Inflammatory macrophage treated with lipopolysaccharide for 1 hour (primary cell): ENCODE results near the gene ABLIM3.
"Not testable (repeated sequence)": the region's sequence is repeated elsewhere in the genome, so short reads cannot be mapped to it uniquely, and the experiment has no call there.

Experiments used
- DNase-seq, 2 donors: peaks; one replicate each; pipeline ENCODE4 v3.0.0-alpha.2; 2020 to 2022

Gene ABLIM3

DNA sequence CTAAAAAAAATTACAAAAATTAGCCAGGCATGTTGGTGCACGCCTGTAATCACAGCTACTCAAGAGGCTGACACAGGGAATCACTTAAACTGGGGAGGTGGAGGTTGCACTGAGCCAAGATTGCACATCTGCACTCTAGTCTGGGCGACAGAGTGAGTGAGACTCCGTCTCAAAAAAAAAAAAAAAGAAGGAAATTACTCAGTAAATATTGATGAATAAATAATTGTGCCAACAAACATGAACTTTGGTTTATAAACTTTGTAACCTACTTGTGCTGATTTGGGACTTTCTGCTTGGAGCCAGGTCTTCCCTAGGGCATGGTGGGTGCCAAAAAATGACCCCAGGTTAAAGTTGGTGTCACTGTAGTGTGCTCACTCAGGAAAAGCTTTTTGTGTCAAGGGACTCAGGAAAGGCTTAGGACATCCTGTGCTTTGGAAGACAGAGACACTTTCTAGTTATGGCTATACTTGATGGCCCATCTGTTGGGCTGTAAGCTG, 19.0 kb downstream of the ABLIM3 start:
- DNase-seq, result no peak

GRCh38 chr5:149161026-149161687, 19.9 kb downstream of the ABLIM3 start:
- no peak for DNase-seq

DNA sequence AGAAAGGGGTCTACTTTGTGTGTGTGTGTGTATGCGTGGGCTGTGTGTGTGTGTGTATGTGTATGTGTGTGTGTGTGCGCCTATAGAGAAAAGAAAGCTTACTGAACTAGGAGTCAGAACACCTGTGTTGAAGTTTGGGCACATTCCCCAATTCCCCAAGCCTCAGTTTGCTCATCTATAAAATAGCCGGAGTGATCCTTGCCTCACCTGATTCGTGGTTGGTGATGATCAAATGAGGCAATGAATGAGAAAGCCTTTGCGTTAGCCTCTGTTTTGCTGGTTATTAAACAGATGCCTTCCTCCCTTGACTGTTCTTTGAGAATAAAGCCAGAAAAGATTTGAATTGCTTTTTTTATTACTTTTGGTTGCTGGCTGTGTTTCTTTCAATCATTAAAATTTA, 20.6 kb downstream of the ABLIM3 start:
- DNase-seq, result no peak

DNA sequence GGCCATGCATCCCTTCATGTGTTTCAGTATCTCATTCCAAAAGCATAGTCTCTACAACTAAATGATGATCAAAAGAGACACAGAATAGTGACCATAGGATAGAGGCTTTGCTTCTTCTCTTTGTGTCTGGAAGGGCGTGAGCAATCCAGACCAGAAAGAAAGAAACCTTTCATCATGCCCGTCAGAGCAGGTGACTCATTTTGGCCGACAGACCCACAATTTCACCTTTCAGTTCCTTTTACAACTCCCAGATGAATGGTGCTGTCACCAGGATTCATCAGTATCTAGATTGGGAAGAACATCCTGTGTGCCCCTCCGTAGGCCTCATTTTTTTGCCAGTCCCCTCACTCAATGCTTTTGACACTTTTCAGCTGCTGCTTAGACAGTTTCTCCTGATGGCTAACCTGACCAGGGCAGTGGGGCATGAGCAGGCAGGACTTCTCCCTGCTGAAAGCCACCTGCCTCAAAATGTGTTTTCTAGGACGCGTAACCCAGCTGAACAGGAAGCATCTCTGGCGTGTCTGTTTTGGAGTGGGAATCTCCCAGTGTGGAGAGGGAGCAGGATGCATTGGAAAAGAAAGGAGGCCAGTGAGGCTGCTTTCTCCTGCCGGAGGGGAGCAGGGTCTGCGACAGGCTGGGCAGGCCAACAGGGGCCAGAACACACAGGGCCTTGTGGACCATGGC, 21.2 kb downstream of the ABLIM3 start:
- no peak for DNase-seq

DNA sequence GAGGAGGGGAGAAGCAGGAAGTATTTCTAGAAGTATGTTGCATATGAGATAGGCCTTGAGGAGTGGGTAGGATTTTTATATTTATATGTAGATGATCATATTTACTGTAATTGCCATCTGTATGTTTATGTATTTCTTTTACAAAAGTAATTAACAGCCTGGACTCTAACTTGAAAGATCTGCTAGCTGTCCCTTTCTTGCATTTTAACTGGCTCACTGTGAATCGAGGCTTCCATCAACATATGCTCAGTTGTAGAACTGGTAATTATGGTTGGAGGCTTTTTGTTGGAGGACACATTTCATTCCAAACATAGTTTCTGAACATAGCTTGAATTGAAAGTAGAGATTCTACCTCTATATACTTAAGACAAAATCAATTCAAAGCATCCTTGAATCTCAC, 23.4 kb downstream of the ABLIM3 start:
- no peak for DNase-seq

DNA sequence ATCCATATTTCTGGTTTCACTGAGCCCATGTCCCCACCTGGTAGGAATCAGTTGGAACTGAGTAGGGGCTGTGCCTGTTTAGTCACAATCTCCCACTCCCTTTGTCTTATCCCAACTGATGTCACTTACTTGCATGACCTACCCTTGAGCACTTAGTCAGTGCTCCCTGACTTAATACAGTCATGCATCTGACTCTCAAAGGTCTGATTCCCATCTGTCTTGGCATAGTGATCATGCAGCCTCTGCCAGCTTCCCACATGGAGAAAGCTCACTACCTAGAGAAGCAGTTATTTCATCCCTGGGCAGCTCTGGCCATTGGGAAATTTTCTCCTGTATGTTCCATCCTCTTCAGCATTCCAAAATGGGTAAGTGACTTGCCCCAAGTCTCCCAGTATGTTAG, 24.8 kb downstream of the ABLIM3 start:
- no peak for DNase-seq

DNA sequence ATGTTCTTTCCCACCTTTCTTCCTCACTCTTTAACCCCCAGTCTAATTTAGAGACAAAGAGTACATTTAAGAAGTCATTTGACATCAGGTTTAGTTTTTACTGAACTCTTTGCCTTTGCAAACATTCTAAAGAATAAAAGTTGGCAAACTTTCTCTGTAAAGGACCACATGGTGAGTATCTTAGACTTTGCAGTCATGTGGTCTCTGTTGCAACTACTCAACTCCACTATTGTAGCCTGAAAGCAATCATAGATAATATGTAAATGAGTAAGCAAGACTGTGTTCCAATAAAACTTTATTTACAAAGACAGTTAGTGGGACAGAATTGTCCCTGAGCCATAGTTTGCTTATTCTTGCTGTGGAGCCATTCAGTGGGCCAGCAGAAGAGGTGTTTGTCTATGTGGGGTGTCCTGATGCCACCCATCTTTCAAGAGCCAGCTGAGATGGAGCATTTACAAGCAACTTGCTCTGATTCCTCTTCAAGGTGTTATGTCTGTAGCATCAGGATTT, 25.4 kb downstream of the ABLIM3 start:
- DNase-seq, result no peak

GRCh38 chr5:149168276-149168906, 27.1 kb downstream of the ABLIM3 start:
- DNase-seq, result no peak

DNA sequence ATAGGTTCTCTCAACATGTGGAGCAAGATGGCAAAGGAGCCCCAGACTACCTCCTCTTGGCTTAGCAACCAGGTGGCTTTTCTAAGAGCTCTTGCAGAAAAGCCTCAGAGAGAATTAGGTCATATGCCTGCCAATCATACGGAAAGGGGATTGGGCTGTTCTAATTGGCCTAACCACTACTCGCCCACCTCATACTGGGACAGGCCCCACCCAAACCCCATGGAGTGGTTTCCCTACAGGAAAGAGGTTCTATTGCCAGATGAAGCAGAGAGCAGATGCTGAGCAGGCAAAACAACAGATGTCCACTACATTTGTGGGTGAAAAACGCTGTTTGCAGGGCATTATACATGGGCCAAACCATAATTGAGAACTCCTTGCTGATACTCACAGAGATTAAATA, 29.0 kb downstream of the ABLIM3 start:
- no peak for DNase-seq

DNA sequence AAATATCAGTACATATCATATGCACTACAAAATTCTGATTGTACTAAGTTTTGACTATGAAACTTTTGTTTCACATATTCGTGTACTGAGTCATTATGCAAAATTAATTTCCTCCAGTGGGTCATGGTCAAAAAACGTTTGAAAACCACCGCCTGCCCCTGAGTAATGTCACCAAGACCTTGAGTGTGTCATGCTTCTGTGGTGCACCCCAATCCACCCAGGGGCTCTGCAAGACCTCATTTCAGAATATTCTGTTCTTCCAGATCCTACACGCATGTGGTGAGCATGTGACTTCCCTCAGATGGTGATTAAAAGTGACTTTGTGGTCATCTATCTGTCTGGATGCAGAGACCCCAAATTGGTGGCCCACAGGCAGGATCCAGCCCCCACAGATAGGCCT, 31.0 kb downstream of the ABLIM3 start:
- DNase-seq, result no peak

DNA sequence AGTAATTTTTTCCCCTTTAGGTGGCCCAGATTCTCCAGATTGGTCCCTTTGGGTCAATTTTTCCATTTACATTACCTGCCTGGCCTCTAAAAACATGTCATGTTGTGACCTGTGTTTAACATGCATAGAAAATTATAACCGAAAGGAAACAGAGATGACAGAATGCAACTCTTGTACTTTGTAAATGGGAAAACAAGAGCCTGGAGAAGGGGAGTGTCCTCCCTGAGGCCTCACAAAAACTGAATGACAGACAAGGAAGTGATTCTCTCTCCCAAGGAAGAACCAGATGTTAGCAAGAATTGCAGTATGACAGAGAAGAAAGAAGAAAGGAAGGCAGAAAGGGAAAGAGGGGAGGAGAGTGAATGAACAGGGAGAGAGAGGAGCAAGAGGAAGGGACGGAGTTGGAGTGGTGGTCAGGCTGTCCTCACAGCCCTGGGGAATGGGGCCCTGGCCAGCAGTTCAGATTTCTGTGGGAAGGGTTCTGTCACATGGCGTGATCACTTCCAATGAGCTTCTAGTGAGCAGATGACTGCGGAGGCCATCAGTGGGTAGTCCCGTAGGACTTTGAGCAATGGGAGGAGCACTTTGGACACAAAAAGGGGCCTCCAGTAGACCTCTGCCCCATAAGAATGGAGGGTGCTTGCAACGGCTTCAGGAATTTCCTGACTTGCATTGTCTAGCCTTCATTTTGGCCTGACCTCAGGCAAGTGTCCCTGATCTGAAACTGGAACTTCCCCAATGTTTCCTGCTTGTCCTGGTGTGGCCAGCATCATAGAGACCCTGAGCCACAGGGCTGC, 31.6 kb downstream of the ABLIM3 start:
- peak; percentile 30 to 46 for DNase-seq

DNA sequence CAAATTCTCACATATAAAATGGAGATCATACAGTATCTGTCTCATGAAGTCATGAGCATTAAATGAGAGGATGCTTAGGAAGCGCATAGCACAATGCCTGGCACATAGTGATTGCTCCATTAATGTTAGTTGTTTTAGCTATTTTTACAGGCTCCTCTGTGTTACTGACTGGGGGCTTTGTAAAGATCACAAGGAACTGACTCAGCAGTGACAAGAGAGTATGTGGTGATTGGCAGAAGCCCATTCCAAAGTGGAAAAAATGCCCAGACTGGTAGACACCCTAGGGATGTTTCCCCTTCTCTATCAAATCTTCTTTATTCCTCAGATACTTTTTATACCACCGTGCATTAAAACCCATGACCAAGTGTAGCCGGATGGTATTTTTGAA, 33.5 kb downstream of the ABLIM3 start:
- DNase-seq, result no peak

- no peak for DNase-seq
Observed at GRCh38 chr5:149175346-149176105, 34.2 kb downstream of the ABLIM3 start.

- no peak for DNase-seq
Observed at GRCh38 chr5:149177339-149177843, 36.1 kb downstream of the ABLIM3 start.

DNA sequence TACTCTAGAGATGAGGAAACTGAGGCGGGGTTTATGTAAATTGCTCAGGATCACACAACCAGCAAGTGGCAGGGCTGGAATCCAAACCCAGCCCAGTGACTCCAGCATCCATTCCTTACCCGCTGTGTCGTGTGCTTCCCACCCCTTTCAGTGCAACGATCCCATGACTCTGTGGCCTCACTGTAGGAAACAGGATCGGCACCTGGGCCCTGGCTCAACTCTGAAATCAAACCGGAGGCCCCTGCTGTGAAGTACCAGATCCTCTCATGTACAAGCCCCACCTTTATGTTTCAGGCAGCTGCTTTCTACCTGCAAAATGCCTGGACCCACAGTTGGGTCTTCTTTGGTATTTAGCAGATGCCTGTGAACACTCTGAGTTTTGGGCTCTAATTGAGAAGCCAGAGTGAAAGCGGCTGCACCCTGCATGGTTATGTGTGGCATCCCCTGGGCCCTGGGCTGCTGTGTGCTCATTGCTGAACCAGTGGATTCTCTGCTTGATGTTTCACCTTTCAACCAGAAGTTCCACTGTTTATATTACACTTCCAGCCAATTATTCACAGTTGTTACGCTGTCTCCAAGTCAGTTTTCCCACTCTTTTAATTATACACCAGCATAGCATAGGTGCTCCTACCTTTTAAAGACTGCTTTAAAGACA, 36.7 kb downstream of the ABLIM3 start:
- no peak for DNase-seq

- no peak for DNase-seq
Observed at GRCh38 chr5:149181732-149182131, 40.4 kb downstream of the ABLIM3 start.

DNA sequence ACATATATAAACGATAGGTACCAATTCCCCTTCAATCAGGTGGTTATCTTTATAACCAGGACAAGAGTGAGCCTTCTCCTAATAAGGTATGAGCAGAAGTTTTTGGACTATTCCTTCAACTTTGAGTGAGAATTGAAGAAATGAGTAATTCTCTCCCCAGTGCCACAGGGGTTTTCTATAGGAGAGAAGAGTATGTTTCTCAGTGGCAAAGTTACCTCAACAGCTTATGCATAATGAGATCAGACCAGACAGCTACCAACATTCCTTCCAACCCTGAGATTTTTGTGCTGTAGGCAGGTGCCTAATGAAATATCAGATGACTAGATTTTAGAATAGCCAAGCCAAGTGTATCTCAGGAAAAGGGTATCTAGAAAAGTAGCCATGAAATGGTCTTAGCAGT, 40.9 kb downstream of the ABLIM3 start:
- no peak for DNase-seq

DNA sequence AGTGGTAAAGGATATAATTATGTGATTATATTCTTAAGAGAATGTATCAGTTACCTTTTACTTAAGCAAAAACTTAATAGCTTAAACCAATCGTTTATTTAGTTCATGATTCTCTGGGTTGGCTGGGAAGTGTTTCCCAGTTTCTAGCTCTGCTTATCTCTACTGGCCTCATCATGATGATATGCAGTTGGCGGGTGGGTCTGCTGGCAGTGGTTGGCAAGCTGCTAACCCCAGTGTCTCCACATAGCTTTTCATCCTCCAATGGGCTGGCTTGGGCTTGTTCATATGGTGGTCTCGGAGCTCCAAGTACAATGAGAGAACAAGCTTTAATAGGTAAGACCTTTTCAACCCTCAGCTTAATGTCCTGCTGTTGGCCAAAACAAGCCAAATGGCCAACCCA, 43.8 kb downstream of the ABLIM3 start:
- DNase-seq, result no peak

GRCh38 chr5:149186506-149186905, 45.2 kb downstream of the ABLIM3 start:
- no peak for DNase-seq

GRCh38 chr5:149187617-149188016, 46.3 kb downstream of the ABLIM3 start:
- DNase-seq, result not testable (repeated sequence)

DNA sequence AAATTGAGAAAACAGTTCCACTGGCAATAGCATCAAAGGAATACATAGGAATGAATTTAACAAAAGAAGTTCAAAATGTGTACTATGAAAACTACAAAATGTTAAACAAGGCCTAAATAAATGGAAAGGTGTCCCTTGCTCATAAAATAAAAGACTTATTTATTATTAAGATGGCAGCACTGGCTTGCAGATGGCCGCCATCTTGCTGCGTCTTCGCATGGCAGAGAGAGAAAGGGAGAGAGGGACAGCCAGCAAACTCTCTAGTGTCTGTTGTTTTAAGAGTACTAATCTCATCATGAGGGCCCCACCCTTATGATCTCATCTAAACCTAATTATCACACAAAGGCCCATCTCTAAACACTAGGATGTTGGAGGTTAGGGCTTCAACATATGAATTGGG, 47.1 kb downstream of the ABLIM3 start:
- no peak for DNase-seq
